ENCODE results near the gene SAMD11. TPM values are rescaled to one million over a fixed set of nuclear protein-coding genes. Genes with fewer than 3 reads are reported as not detected.
"Not testable (repeated sequence)": the region's sequence is repeated elsewhere in the genome, so short reads cannot be mapped to it uniquely, and the experiment has no call there.

Gene SAMD11
- total RNA-seq, 1 donor from 2014 or later = 19.5 TPM

- no peaks in the 10 kb centered on the region for H3K4me1 Mint-ChIP-seq (ENCODE audit: unreplicated experiment)
- no peaks in the 10 kb centered on the region for H3K27me3 Mint-ChIP-seq (ENCODE audit: unreplicated experiment)
- DNase-seq (ENCODE audit: extremely low spot score, unreplicated experiment) = no peak
- peak; percentile 96 for TF ChIP-seq CTCF (IDR thresholded peaks at IDR 0.05)
- H3K4me3 Mint-ChIP-seq (ENCODE audit: unreplicated experiment) = no peak overlapping the region
- no peak overlapping the region for H3K27ac Mint-ChIP-seq (ENCODE audit: unreplicated experiment)
- no peaks in the 10 kb centered on the region for H3K36me3 Mint-ChIP-seq (ENCODE audit: unreplicated experiment)
- H3K9me3 Mint-ChIP-seq (ENCODE audit: unreplicated experiment) = no peaks in the 10 kb centered on the region
These were observed 60.2 kb downstream of the SAMD11 start for GRCh38 chr1:983798-984475.

- Mint-ChIP-seq H3K4me3 (ENCODE audit: unreplicated experiment) (no peak overlapping the region), H3K9me3 (ENCODE audit: unreplicated experiment) (no peaks in the 10 kb centered on the region), H3K27ac (ENCODE audit: unreplicated experiment) (no peak overlapping the region), H3K36me3 (ENCODE audit: unreplicated experiment) (no peaks in the 10 kb centered on the region), H3K4me1 (ENCODE audit: unreplicated experiment) (no peaks in the 10 kb centered on the region), H3K27me3 (ENCODE audit: unreplicated experiment) (no peaks in the 10 kb centered on the region)
- no peak for TF ChIP-seq CTCF (IDR thresholded peaks at IDR 0.05)
- DNase-seq (ENCODE audit: extremely low spot score, unreplicated experiment) = no peak
These were observed 60.7 kb downstream of the SAMD11 start for GRCh38 chr1:984476-984814.

- no peaks in the 10 kb centered on the region for H3K9me3 Mint-ChIP-seq (ENCODE audit: unreplicated experiment)
- H3K4me3 Mint-ChIP-seq (ENCODE audit: unreplicated experiment) = no peak overlapping the region
- H3K27ac Mint-ChIP-seq (ENCODE audit: unreplicated experiment) = no peak overlapping the region
- H3K36me3 Mint-ChIP-seq (ENCODE audit: unreplicated experiment) = no peaks in the 10 kb centered on the region
- TF ChIP-seq CTCF (IDR thresholded peaks at IDR 0.05) = no peak
- DNase-seq (ENCODE audit: extremely low spot score, unreplicated experiment) = no peak
- H3K4me1 Mint-ChIP-seq (ENCODE audit: unreplicated experiment) = no peaks in the 10 kb centered on the region
- no peaks in the 10 kb centered on the region for H3K27me3 Mint-ChIP-seq (ENCODE audit: unreplicated experiment)
These were observed 61.4 kb downstream of the SAMD11 start for GRCh38 chr1:985126-985525.

GRCh38 chr1:988061-988460 is 64.3 kb downstream of the SAMD11 start:
- H3K36me3 Mint-ChIP-seq (ENCODE audit: unreplicated experiment); DNase-seq (ENCODE audit: extremely low spot score, unreplicated experiment); H3K27ac Mint-ChIP-seq (ENCODE audit: unreplicated experiment); H3K4me1 Mint-ChIP-seq (ENCODE audit: unreplicated experiment); H3K4me3 Mint-ChIP-seq (ENCODE audit: unreplicated experiment); H3K27me3 Mint-ChIP-seq (ENCODE audit: unreplicated experiment); H3K9me3 Mint-ChIP-seq (ENCODE audit: unreplicated experiment): not testable (repeated sequence)

GRCh38 chr1:991275-991674 is 67.6 kb downstream of the SAMD11 start:
- not testable (repeated sequence) for H3K27ac Mint-ChIP-seq (ENCODE audit: unreplicated experiment); H3K4me3 Mint-ChIP-seq (ENCODE audit: unreplicated experiment); H3K36me3 Mint-ChIP-seq (ENCODE audit: unreplicated experiment); H3K27me3 Mint-ChIP-seq (ENCODE audit: unreplicated experiment); H3K4me1 Mint-ChIP-seq (ENCODE audit: unreplicated experiment); H3K9me3 Mint-ChIP-seq (ENCODE audit: unreplicated experiment); DNase-seq (ENCODE audit: extremely low spot score, unreplicated experiment)

GRCh38 chr1:991895-992294 is 68.2 kb downstream of the SAMD11 start:
- Mint-ChIP-seq H3K4me3 (ENCODE audit: unreplicated experiment) (no peak overlapping the region), H3K4me1 (ENCODE audit: unreplicated experiment) (peaks cover 4% of the 10 kb centered on the region), H3K36me3 (ENCODE audit: unreplicated experiment) (peaks cover 5% of the 10 kb centered on the region), H3K9me3 (ENCODE audit: unreplicated experiment) (peaks cover 4% of the 10 kb centered on the region), H3K27me3 (ENCODE audit: unreplicated experiment) (no peaks in the 10 kb centered on the region), H3K27ac (ENCODE audit: unreplicated experiment) (no peak overlapping the region)
- no peak for TF ChIP-seq CTCF (IDR thresholded peaks at IDR 0.05)
- no peak for DNase-seq (ENCODE audit: extremely low spot score, unreplicated experiment)

Data from osteocyte (in vitro differentiated cells).